ENCODE measurements around the gene SYNPO2. TPM values are rescaled to one million over a fixed set of nuclear protein-coding genes. Genes with fewer than 3 reads are reported as not detected.

Gene SYNPO2
- total RNA-seq, 3 donors from 2014 or later (not counting 1 experiment from before 2014, with no cell fraction given): 0.18 to 0.85 (median 0.56) TPM

DNA sequence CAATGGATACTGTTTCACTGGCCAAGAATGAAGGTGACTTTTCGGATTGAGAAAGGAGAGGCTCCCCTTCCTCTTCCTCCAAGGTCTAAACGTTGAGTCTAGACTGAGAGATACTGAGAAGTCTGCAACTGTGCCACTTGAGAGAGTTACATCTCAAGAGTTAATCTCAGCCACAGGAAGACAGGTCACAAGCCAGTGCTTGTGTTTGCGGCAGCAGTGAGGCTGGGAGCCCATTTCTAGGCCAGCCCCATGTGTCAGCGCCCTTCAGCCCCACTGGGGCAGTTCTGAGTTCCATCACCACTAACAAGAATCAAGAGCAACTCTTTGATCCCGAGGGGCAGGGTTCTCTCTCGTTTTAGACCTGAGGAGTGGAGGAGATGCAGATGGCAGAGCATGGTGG is 45.4 kb upstream of the SYNPO2 start:
- Mint-ChIP-seq H3K27ac (no peak overlapping the region), H3K36me3 (no peaks in the 10 kb centered on the region), H3K4me1 (no peaks in the 10 kb centered on the region), H3K27me3 (ENCODE audit: low read depth in 2 of 2) (peaks cover 25 to 26% of the 10 kb centered on the region in 2 donors), H3K4me3 (no peak overlapping the region), H3K9me3 (no peaks in the 10 kb centered on the region)
- no peak for DNase-seq
- Histone ChIP-seq H3K4me1 (ENCODE audit: control insufficient read depth, insufficient read depth, low read length) (no peaks in the 10 kb centered on the region), H3K9me3 (ENCODE audit: control insufficient read depth, insufficient read depth, low read length) (no peaks in the 10 kb centered on the region), H3K27me3 (ENCODE audit: control insufficient read depth, insufficient read depth, low read length) (no peaks in the 10 kb centered on the region), H3K27ac (ENCODE audit: low read length) (no peak overlapping the region), H3K36me3 (ENCODE audit: control insufficient read depth, insufficient read depth, low read length) (no peaks in the 10 kb centered on the region), H3K4me3 (ENCODE audit: low read length) (no peak overlapping the region)
- WGBS (ENCODE audit: insufficient coverage): 86% methylated on average over 6 of the region's 6 CpGs
- TF ChIP-seq, protein P1, sequence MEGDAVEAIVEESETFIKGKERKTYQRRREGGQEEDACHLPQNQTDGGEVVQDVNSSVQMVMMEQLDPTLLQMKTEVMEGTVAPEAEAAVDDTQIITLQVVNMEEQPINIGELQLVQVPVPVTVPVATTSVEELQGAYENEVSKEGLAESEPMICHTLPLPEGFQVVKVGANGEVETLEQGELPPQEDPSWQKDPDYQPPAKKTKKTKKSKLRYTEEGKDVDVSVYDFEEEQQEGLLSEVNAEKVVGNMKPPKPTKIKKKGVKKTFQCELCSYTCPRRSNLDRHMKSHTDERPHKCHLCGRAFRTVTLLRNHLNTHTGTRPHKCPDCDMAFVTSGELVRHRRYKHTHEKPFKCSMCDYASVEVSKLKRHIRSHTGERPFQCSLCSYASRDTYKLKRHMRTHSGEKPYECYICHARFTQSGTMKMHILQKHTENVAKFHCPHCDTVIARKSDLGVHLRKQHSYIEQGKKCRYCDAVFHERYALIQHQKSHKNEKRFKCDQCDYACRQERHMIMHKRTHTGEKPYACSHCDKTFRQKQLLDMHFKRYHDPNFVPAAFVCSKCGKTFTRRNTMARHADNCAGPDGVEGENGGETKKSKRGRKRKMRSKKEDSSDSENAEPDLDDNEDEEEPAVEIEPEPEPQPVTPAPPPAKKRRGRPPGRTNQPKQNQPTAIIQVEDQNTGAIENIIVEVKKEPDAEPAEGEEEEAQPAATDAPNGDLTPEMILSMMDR (IDR thresholded peaks at IDR 0.05): no peak
- intact Hi-C loops (cut with micrococcal nuclease): no loop called here
- no peak for ATAC-seq

DNA sequence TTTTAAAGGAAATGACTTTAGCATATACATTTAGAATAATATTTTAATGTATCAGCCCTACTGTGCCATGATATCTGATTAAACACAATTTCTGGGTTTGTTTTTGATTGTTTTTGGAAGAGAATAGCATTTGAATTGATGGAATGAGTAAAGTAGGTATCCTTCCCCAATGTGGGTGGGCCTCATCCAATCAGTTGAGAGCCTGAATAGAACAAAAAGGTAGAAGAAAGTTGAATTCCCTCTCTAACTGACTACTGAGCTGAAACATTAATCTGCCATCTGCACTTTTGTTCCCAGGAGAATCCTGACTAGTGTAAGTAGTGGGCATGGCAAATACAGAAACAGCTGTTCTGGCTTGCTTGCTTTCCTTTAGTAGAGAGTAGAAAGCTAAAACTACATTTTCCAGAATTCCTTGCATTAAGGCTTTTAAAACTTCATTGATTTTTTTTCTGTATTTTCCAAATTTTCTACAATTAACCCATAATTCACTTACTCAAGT is 43.1 kb upstream of the SYNPO2 start:
- Mint-ChIP-seq H3K4me1 (peaks cover 9% of the 10 kb centered on the region in 2 donors), H3K9me3 (peaks cover 0 to 2% of the 10 kb centered on the region in 2 donors), H3K27me3 (ENCODE audit: low read depth in 2 of 2) (peaks cover 14 to 22% of the 10 kb centered on the region in 2 donors), H3K27ac (no peak overlapping the region), H3K36me3 (no peaks in the 10 kb centered on the region), H3K4me3 (no peak overlapping the region)
- Histone ChIP-seq H3K4me3 (ENCODE audit: low read length) (no peak overlapping the region), H3K9me3 (ENCODE audit: control insufficient read depth, insufficient read depth, low read length) (no peaks in the 10 kb centered on the region), H3K36me3 (ENCODE audit: control insufficient read depth, insufficient read depth, low read length) (no peaks in the 10 kb centered on the region), H3K27me3 (ENCODE audit: control insufficient read depth, insufficient read depth, low read length) (no peaks in the 10 kb centered on the region), H3K4me1 (ENCODE audit: control insufficient read depth, insufficient read depth, low read length) (no peaks in the 10 kb centered on the region), H3K27ac (ENCODE audit: low read length) (no peak overlapping the region)
- intact Hi-C loops (cut with micrococcal nuclease): no loop called here
- TF ChIP-seq, protein P1 (IDR thresholded peaks at IDR 0.05): no peak
- ATAC-seq (no peak), DNase-seq (no peak)

DNA sequence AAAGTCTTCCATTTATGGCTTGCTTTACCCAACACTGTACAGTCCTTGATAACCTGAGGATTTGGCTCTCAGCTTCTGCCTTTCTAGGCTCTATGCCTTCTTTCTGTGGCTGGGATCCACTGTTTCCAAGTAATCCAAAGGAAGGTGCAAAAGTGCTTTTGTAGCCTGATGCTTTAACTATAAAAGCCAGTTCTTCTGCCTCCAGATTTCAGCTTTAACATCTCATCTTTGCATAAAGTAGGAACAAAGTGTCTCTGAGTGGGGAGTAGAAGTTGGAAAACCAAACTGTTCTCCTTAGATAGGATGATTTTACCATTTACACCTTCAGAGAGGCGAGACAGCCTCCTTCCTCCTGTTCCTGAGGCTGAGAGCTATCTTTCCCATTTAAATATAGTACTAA is 41.7 kb upstream of the SYNPO2 start:
- intact Hi-C loops (cut with micrococcal nuclease): no loop called here
- no peaks in the 10 kb centered on the region for H3K9me3 ChIP-seq (ENCODE audit: control insufficient read depth, insufficient read depth, low read length)
- H3K9me3 Mint-ChIP-seq: peaks cover 0 to 2% of the 10 kb centered on the region in 2 donors
- H3K4me3 Mint-ChIP-seq: no peak overlapping the region
- H3K36me3 Mint-ChIP-seq: no peaks in the 10 kb centered on the region
- peaks cover 10 to 22% of the 10 kb centered on the region in 2 donors for H3K27me3 Mint-ChIP-seq (ENCODE audit: low read depth in 2 of 2)
- ATAC-seq: no peak
- no peaks in the 10 kb centered on the region for H3K36me3 ChIP-seq (ENCODE audit: control insufficient read depth, insufficient read depth, low read length)
- DNase-seq: no peak
- no peak overlapping the region for H3K27ac ChIP-seq (ENCODE audit: low read length)
- WGBS (ENCODE audit: insufficient coverage): 57% methylated on average over 1 of the region's 1 CpG
- no peaks in the 10 kb centered on the region for H3K4me1 ChIP-seq (ENCODE audit: control insufficient read depth, insufficient read depth, low read length)
- no peaks in the 10 kb centered on the region for H3K27me3 ChIP-seq (ENCODE audit: control insufficient read depth, insufficient read depth, low read length)
- no peak overlapping the region for H3K4me3 ChIP-seq (ENCODE audit: low read length)
- H3K27ac Mint-ChIP-seq: no peak overlapping the region
- H3K4me1 Mint-ChIP-seq: peaks cover 15 to 16% of the 10 kb centered on the region in 2 donors
- TF ChIP-seq, protein P1 (IDR thresholded peaks at IDR 0.05): no peak

DNA sequence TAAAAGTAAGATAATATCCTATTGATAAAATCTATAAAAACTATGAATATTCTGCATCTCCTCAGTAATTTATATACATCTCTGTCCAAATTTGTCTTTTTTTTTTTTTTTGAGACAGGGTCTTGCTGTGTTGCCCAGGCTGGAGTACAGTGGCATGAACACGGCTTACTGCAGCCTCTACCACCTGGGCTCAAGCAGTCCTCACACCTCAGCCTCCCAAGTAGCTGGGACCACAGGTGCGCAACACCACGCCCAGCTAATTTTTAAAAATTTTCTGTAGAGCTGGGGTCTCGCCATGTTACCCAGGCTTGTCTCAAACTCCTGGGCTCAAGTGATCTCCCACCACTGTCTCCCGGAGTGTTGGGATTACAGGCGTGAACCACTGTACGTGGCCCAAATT is 40.4 kb upstream of the SYNPO2 start:
- H3K4me3 ChIP-seq (ENCODE audit: low read length): no peak overlapping the region
- H3K4me1 Mint-ChIP-seq: peaks cover 15 to 16% of the 10 kb centered on the region in 2 donors
- no peaks in the 10 kb centered on the region for H3K36me3 Mint-ChIP-seq
- H3K27me3 ChIP-seq (ENCODE audit: control insufficient read depth, insufficient read depth, low read length): no peaks in the 10 kb centered on the region
- H3K4me1 ChIP-seq (ENCODE audit: control insufficient read depth, insufficient read depth, low read length): no peaks in the 10 kb centered on the region
- H3K27ac ChIP-seq (ENCODE audit: low read length): no peak overlapping the region
- no peak overlapping the region for H3K4me3 Mint-ChIP-seq
- TF ChIP-seq, protein P1 (IDR thresholded peaks at IDR 0.05): no peak
- no peaks in the 10 kb centered on the region for H3K36me3 ChIP-seq (ENCODE audit: control insufficient read depth, insufficient read depth, low read length)
- ATAC-seq (no peak), DNase-seq (no peak)
- intact Hi-C loops (cut with micrococcal nuclease): no loop called here
- H3K9me3 Mint-ChIP-seq: peaks cover 0 to 2% of the 10 kb centered on the region in 2 donors
- peaks cover 9 to 22% of the 10 kb centered on the region in 2 donors for H3K27me3 Mint-ChIP-seq (ENCODE audit: low read depth in 2 of 2)
- H3K27ac Mint-ChIP-seq: no peak overlapping the region
- no peaks in the 10 kb centered on the region for H3K9me3 ChIP-seq (ENCODE audit: control insufficient read depth, insufficient read depth, low read length)
- 96% methylated on average over 7 of the region's 7 CpGs for WGBS (ENCODE audit: insufficient coverage)

Data from natural killer cell (primary cell).